GM23248 (cell line): Measurements from ENCODE around the gene PALM3.

Experiments
- EZH2 ChIP-seq: fragments of 200-600 bp; sonication (generic); IDR thresholded peaks from 2 replicates; pipeline ENCODE4 v1.6.1; 2018; ENCODE audit warnings: antibody characterized with exemption, mild to moderate bottlenecking; ENCODE audit not compliant: insufficient read depth, poor library complexity, severe bottlenecking
- EZH2phosphoT487 ChIP-seq: fragments of 200-600 bp; sonication (generic); IDR thresholded peaks from 2 replicates; pipeline ENCODE4 v1.6.1; 2018; ENCODE audit warnings: antibody characterized with exemption, moderate library complexity, mild to moderate bottlenecking, low read depth; ENCODE audit not compliant: insufficient read depth

DNA sequence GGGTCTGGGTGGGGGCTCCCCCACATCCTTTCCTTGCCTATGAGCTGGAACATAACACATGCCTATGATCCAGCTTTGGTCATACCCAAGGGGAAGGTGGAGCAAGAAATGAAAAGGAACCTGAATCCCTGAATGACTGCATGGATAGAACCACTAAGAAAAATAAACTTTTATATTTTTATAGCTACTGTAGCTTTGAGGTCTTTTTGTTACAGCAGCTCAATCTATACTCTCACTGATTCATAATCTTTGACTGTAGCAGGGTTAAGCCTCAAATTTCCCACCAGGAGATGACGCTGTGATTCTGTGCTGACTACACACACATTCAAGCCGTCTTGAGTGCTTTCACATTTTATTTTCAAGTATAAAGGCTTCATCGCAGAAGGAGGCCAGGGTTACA is 8.8 kb downstream of the PALM3 start:
- no peak for TF ChIP-seq EZH2
- no peak for TF ChIP-seq EZH2phosphoT487
